HG02884 (cell line): ENCODE data around the gene DNAJC4.

Experiments used
- ATAC-seq: cut with Tn5 transposase; IDR thresholded peaks from one replicate; pipeline ENCODE4 v1.9.1; 2021; ENCODE audit warnings: mild to moderate bottlenecking, moderate library complexity; ENCODE audit not compliant: unreplicated experiment

The DNAJC4 gene

GRCh38 chr11:64208086-64208795 lies 22.1 kb upstream of the DNAJC4 start:
- ATAC-seq = no peak

GRCh38 chr11:64208796-64209562 lies 21.4 kb upstream of the DNAJC4 start:
- no peak for ATAC-seq

GRCh38 chr11:64209563-64209843 lies 20.8 kb upstream of the DNAJC4 start:
- ATAC-seq = no peak

DNA sequence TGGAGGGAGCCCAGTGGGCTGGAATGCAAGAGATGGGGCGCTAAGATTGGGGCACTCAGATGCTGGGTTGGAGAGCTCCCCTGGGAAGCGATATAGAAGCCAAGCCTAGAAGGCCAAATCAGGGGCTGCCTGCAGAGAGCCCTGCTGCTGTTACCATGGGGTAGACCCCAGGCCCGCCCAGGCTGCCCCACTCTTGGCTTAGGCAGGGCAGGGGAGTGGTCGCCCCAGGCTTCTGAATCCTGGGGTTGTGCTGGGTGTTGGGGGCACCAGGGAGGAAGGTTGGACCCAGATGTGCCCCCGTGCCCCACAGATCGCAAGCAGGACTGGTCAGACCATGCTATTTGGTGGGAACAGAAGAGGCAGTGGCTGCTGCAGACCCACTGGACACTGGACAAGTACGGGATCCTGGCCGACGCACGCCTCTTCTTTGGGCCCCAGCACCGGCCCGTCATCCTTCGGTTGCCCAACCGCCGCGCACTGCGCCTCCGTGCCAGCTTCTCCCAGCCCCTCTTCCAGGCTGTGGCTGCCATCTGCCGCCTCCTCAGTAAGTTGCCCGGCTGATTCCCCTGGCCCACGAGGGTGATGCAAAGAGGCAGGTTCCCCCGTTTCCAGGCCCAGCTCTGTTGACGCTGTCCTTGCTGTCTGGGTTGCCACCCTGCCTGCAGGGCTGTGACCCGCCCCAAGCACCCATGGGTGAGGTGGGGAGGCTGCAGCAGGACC lies 19.9 kb upstream of the DNAJC4 start:
- ATAC-seq = no peak

DNA sequence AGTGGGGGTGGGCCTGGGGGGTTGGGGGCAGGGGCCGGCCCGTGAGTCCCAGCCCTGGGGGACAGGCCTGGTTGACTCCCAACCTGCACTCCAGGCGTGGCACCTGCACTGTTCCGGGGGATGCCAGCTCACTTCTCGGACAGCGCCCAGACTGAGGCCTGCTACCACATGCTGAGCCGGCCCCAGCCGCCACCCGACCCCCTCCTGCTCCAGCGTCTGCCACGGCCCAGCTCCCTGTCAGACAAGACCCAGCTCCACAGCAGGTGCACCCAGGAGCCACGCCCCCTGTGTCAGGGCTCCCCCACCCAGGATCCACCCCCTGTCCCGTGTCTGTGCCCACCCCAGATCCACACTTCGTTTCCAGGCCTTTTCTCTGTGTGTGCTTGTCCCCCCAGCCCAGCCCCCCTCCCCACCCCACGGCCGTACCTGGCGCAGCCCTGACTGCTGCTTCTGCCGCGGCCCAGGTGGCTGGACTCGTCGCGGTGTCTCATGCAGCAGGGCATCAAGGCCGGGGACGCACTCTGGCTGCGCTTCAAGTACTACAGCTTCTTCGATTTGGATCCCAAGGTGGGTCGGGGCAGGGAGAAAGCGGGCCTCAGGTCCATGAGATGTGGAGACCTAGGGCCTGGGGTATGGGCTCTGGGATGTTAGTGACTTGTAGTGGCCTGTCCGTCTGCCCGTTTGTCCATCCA lies 19.0 kb upstream of the DNAJC4 start:
- ATAC-seq = no peak

- ATAC-seq = no peak
These were observed 13.5 kb upstream of the DNAJC4 start for GRCh38 chr11:64216879-64217278.

- ATAC-seq = no peak
These were observed 11.6 kb upstream of the DNAJC4 start for GRCh38 chr11:64218628-64219353.

- ATAC-seq = no peak
These were observed 11.0 kb upstream of the DNAJC4 start for GRCh38 chr11:64219354-64219684.

- ATAC-seq = no peak
These were observed 10.6 kb upstream of the DNAJC4 start for GRCh38 chr11:64219755-64220154.

DNA sequence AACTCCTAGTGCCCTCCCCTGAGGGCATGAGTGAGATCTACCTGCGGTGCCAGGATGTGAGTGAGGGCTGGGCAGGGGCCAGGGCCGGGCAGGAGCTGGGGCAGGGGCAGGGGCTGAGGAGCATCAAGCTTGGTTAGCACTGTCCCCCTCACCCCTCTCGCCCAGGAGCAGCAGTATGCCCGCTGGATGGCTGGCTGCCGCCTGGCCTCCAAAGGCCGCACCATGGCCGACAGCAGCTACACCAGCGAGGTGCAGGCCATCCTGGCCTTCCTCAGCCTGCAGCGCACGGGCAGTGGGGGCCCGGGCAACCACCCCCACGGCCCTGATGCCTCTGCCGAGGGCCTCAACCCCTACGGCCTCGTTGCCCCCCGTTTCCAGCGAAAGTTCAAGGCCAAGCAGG lies 10.1 kb upstream of the DNAJC4 start:
- ATAC-seq = no peak

DNA sequence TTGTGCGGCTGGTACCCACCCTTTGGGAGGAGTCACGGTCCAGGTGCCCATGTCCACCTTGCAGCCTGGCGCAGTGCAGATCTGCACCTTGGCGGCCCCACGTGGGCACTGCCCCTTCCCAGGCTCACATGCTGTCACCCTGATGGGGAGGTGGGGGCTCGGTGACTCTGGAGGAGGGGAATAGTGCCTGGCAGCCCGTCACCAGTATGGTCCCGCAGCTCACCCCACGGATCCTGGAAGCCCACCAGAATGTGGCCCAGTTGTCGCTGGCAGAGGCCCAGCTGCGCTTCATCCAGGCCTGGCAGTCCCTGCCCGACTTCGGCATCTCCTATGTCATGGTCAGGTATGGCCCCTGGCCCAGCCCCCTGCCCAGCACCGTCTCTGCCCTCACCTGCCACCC lies 9.6 kb upstream of the DNAJC4 start:
- ATAC-seq = no peak

DNA sequence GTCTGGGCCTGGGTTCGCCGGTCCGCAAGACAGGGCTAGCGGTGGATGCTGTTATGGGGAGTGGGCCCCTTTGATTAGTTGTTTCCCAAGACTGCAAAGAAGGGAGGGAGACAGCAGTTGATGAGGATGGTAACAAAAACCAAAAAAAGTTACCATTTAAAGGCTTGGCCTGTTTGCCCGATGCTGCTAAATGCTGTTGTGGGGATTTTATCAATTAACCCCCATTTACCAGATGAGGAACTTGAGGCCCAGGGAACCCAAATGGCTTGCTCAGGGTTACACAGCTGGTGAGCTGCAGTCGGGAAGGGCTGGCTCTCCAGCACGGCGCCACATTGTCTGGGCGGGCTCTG lies 7.7 kb upstream of the DNAJC4 start:
- ATAC-seq = no peak

GRCh38 chr11:64223001-64223651 lies 7.2 kb upstream of the DNAJC4 start:
- no peak for ATAC-seq

GRCh38 chr11:64224151-64224890 lies 6.0 kb upstream of the DNAJC4 start:
- no peak for ATAC-seq

GRCh38 chr11:64224891-64225607 lies 5.3 kb upstream of the DNAJC4 start:
- ATAC-seq = no peak

GRCh38 chr11:64225608-64226506 lies 4.5 kb upstream of the DNAJC4 start, which contains the start of the genes NUDT22 and TRPT1:
Gene NUDT22, plus strand, starts transcription at chr11:64226274. Its CDS starts 379 bp downstream, at chr11:64226653.
Gene TRPT1, minus strand, starts transcription at chr11:64226186. Its CDS starts 326 bp downstream, at chr11:64225860.
- no peak for ATAC-seq

GRCh38 chr11:64226507-64227051 lies 3.8 kb upstream of the DNAJC4 start:
- ATAC-seq = no peak
